Stimulated activated CD4-positive, alpha-beta T cell treated with anti-CD3 and anti-CD28 coated beads, Interleukin-2, amount 100 ng/mL, for 24 hours (primary cell): Measurements from ENCODE around the gene RGS19.

ENCODE experiments used
- DNase-seq, 2 donors: peaks; one replicate each; pipeline ENCODE4 v3.0.0-alpha.2; 2020

The RGS19 gene

GRCh38 chr20:64047046-64047389 lies 32.3 kb downstream of the RGS19 start:
- DNase-seq = no peak

DNA sequence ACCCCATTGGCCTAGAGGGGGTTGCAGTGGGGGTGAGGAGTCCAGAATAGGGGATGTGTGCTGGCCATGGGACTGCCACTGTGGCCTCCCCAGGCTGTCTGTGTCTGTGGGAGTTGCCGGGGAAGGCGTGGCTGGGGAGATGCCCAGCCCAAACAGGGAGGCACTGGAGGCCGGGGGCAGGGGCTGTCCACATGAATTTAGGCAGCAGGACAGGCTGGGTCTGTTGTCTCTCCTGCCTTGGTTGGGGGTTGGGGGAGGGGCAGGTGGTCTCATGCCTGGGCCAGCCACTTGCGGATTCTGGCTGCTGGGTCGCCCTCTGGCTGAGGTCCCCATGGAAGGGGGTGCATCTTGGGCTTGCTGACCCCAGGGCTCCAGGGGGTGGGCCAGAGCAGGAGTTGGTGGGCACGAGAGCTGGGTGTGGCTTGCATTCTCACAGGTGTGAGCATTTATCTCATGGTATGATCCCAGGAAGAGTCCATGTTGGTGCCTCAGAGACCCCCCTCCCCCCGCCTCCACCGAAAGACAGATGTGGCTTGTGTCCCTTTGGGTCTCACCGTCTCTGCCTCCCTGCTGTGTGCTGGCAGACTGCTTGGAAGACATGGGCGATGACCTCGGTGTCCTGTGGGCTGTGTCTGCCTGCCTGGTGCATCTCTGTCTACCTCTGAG lies 33.8 kb downstream of the RGS19 start:
- no peak for DNase-seq

- no peak for DNase-seq
Observed at GRCh38 chr20:64044484-64045247, 34.7 kb downstream of the RGS19 start.

DNA sequence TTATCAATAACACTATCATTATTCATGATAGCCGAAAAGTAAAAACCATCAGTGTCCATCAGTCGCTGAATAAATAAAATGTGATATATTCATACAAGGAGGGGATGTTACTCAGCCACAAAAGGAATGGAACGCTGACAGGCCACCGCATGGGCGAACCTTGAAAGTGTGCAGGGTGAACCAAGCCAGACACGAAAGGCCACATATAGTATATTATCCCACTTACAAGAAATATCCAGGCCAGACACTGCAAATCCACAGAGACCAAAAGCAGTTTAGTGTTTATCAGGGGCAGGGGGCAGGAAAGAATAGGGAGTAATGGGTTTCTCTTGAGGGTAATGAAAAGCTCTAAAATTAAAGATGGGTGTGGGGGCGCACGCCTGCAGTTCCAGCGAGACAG lies 35.5 kb downstream of the RGS19 start:
- no peak for DNase-seq

DNA sequence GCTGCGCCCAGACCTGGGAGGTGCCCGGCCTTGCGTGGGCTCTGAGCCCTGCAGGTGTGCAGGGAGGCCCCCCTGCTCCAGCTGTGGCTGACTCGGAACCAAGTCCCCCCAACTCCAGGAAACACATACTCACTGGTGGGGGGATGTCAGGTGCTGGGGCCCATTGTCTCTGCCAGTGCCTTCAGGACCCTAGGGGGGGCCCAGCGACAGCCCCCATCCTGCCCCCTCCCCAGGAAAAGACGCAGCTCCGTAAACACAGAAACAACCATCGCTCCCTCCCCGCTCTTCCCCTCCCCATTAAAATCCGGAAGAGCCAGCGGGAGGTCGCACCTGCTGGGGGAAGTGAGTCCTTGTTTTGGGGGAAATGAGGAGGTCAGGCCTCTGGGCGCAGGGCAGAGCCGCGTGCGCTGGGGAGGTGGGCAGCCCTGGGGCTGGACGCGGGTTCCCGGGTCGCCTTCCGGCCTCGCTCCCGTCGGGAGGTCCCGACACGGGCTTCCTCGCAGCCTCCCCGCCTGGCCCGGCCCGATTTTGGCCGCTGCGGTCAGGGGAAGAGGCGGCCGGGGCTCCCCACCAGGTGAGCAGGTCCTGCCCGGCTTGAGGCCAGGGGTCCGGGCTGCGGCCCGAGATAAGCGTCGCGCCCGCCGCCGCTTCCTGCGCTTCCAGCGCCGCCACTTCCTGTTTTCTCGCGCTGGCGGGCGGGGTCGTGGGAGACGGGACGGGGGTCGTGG lies 37.1 kb downstream of the RGS19 start:
- DNase-seq = peak in 1 of 2 donors; percentile 41

DNA sequence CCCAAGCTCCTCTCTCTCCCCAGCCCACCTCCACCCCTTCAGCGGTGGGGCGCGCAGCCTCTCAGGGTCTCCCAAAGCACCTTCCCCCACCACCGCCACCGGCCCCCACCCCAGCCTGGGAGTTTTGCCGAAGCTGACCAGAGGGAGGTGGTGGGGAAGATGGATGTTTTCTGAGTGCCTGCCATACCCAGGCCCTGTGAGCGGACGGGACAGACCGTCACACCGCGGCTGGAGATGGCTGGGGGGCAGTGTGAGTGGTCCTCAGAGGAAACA lies 37.6 kb downstream of the RGS19 start:
- DNase-seq = no peak

GRCh38 chr20:64041040-64041780 lies 38.1 kb downstream of the RGS19 start:
- DNase-seq = no peak

- DNase-seq = no peak
Observed at GRCh38 chr20:64040231-64041039, 38.9 kb downstream of the RGS19 start.

DNA sequence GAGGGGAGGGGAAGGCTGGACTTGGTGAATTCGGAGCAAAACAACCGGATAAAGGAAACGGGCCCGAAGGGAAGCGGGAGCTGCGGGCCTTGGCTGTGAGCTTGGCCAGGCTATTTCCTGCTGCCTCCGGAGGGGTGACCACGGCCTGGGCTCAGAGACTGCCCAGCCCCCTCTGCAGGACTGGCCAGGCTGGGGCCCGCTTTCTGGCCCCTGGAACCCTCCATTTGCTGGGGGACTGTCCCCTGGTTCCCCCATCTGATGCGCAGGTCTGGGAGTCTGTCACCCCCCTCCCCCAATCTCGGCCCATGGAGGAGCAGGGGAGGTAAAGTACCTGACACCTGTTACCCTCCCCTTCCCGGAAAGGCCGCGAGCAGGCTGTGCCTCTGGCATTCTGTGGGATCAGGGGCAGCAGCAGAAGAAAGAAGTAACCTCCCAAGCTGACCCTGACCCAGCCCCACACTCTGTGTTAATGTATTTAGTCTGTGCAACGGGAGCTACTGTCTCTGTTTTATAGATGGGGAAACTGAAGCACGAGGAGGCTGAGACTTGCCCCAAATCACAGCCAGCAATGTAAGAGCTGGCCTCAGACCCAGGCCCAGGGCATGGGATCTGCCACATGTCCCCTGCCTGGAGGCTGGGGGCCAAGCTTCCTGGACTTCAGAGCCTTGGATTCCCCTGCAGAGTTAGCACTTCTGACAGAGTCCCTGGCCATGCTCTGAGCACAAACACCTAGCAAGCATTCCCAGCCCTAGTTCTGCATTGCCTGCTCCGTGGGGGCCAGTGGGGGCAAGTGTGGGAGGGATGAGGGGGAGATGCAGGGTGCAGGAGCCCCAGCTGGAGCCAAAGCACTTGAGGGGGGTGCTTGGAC lies 39.8 kb downstream of the RGS19 start:
- DNase-seq = no peak

- DNase-seq = peak; percentile 80 to 85
Observed at GRCh38 chr20:64038565-64039292, 40.6 kb downstream of the RGS19 start.

- DNase-seq = no peak
Observed at GRCh38 chr20:64038224-64038564, 41.1 kb downstream of the RGS19 start.

DNA sequence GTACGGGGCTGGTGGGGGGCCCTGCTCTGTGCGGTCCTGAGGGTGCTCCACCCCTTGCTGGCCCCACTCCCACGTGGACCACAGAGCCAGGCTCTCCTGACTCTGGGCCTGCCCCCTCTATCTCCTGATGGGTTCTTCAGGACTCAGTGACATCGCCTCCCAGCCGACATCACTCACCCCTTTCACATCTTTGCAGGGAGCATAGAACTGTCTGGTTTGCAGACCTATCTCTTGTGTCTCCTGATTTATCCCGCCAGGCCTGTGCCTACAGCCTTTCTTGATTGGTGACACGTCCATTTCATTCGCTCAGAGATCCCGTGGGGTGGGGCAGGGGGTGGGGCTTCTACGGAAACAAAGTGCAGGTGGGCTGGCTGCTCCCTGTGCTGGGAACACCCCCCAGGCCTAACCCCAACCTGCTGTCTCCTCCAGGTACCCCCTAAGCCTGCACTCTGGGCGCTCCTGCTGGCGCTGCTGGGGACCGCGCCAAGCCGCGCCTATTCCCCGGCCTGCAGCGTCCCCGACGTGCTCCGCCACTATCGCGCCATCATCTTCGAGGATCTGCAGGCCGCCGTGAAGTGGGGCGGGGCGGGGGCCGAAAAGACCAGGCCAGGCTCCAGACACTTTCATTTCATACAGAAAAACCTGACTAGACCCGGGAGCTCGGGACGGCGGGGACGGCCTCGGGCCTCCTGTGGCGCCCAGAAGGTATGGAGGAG lies 41.7 kb downstream of the RGS19 start:
- DNase-seq = no peak

DNA sequence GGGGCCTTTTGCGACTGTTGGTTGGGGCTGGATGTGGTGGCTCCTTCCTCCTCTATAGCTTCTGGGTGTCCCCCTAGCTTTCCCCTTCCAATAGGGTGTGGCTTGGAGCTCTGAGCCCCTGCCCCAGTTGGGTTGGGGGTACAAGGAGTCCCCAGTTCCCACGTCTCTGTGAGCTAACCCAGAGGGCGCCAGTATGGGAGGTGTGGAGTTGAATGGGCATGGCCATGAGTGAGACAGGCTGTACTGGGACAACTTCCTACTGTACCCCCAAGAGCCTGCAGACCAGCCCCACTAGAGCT lies 42.2 kb downstream of the RGS19 start:
- DNase-seq = no peak

DNA sequence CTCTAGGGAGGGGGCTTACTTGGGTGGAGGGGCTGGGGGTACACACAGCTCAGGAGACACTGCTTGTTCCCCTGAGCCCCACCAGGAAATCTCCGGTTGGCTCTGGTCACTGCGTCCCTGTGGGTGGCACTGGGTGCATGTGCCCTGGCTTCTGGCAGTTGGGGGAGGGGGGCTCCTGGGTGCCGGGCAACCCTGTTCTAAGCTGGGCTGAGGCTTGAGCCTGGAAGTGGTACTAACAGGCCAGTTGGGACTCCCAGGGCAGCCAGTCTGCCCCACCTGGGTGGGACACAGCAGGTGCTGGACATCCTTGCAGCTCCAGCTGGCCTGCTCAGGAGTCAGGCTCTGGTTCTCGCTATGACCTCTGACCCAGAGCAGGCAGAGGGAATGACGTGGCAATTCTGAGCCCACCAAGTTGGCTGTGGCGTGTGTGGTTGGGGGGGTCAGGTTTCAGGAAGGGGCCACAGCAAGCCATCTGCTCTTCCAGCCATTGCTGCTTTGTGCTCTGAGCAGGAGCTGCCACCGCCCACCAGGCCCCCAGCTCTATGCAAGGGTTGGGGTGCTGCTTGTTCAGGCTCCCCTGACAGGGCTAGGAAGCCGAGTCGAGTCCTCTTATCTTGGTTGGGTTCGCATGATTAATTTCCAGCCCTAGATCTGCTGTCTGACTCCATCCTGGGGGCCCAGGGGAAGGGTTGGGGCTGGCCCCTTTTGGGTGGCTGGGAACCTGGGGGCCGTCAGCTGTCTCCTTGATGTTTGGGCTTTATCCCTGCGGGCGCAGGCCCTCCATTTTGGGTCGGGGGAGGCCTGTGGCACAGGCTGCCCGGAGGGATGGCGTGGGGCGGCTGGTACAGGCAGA lies 42.7 kb downstream of the RGS19 start:
- no peak for DNase-seq

DNA sequence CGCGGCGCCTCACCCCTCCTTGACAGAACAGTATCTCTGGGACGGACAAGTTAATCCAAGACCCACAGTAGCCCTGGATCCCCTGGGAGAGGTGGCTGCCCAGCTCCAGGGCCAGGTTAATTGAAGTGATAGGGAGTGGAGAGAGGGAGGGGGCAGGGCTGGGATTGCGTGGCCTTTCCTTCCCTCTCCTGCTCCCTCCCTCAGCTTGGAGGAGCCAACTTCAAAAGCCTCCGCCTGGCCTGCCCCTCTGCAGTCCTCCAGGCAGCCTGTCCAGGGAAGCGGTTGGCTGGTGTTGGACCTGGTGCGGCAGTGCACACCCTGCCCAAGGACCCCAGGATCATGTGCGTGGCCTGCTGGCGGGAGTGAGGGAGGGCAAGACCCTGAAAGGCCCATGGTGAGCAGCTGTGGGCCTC lies 43.4 kb downstream of the RGS19 start, which contains the start of gene C20orf204:
C20orf204 (plus strand) TSS at position 250 of the 413 bp plus-strand sequence; CDS start at position 392, 142 bp downstream.
- DNase-seq = no peak

GRCh38 chr20:64035066-64035932 lies 44.0 kb downstream of the RGS19 start:
- peak in 1 of 2 donors; percentile 45 for DNase-seq

DNA sequence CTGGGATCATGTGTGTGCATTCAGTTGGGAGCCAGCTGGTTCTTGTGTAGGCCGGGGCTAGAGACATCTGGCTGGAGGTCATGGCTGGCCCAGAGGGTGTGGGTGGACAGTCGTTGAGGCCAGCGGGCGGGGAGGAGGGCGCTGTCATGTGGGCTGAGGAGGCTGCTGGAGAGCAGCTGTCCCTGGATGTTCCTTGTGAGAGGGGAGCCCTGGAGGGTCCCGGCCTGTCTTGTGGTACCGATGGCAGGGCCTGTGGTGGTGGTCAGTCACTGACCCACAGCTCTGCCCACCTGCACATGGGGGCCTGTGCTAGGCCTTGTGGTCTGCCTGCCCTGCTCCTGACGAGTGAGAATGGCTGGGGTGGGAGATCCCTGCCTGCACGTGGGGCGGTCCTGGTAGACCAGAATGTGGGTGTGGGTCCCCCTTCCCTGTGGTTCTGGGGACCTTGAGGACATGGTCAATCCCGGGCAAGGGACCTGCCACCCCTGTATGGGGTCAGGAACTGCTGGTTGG lies 45.3 kb downstream of the RGS19 start:
- no peak for DNase-seq
